ENCODE measurements around the gene SMYD1. TPM values are rescaled to one million over a fixed set of nuclear protein-coding genes. Genes with fewer than 3 reads are reported as not detected.
"Not testable (repeated sequence)": the region's sequence is repeated elsewhere in the genome, so short reads cannot be mapped to it uniquely, and the experiment has no call there.

The SMYD1 gene
- total RNA-seq (2014; rRNA removed; shearing (Covaris generic)): 0.50 and 0.77 TPM in 2 replicates
- polyA plus RNA-seq (2015; cell fraction: cytosol; rRNA removed): 0.71 TPM in 2 replicates
- 0.76 and 0.93 TPM in 2 replicates for polyA plus RNA-seq (2015; cell fraction: nucleus; rRNA removed)

DNA sequence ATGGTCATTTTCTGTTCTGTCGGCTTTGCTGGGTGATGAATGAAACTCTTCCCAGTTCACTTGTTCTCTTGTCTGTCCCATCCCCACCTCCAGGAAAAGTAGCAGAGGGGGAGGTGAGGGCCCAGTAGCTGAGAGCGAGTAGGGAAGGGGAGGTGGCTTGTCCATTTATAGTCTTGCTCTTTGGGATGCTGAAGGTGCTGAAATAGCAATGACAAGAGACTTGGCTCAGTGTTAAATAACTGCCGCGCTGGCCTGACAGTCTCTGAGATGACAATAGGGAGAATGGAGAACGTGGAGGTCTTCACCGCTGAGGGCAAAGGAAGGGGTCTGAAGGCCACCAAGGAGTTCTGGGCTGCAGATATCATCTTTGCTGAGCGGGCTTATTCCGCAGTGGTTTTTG, at the start of gene SMYD1:
SMYD1 (plus strand) TSS at position 228 of the 400 bp plus-strand sequence; CDS start at position 268, 40 bp downstream.
- in situ Hi-C loops (cut with HindIII; ENCODE audit: low pct_unique_long_range_greater_than_20kb, low sequenced_read_pairs): no loop called here
- DNase-seq (ENCODE audit: low read depth, low spot score): no peak

GRCh38 chr2:88018077-88018805, 49.4 kb upstream of the SMYD1 start:
- DNase-seq (ENCODE audit: low read depth, low spot score): peak; percentile 31

DNA sequence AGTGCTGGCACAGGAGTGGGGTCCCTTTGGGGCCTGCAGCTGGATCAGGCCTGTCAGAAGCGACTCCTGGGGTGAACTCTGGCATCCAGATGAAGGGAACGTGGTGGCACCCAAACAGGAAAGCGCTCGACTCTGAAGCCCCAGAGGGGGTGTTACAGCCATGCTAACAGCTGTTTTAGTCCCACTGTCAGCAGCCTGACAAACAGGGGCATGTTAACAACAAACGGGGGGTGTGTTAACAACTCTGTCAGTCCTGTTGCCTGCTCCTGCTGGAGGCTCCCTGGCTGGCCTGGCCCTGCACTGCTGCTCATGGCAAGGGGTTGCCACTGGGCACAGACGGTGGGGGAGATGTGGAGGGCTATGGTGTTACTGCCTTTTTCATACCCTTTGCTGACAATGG, 48.7 kb upstream of the SMYD1 start:
- no peak for DNase-seq (ENCODE audit: low read depth, low spot score)
- in situ Hi-C loops (cut with HindIII; ENCODE audit: low pct_unique_long_range_greater_than_20kb, low sequenced_read_pairs): no loop called here

More at GRCh38 chr2:88018077-88018805, 49.4 kb upstream of the SMYD1 start:
- in situ Hi-C loops (cut with HindIII; ENCODE audit: low pct_unique_long_range_greater_than_20kb, low sequenced_read_pairs): not testable (repeated sequence)

DNA sequence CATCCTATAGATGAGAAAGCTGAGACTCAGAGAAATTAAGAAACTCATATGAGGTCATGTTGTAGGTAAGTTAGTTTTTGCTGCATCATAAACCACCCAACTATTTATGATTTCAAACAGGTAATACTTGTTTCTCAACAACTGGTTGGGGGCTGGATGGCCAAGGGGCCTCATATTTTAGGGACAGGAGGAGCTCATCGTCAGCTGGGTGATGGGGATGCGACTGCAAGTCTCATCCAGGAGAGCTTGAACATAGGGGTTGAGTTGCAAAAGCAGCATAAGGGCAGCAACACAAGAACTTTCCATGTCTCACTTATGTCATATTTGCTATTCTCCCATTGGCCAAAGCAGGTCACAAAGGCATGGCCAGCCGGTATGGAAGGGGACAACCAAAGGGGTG, 47.6 kb upstream of the SMYD1 start:
- in situ Hi-C loops (cut with HindIII; ENCODE audit: low pct_unique_long_range_greater_than_20kb, low sequenced_read_pairs): no loop called here
- no peak for DNase-seq (ENCODE audit: low read depth, low spot score)

DNA sequence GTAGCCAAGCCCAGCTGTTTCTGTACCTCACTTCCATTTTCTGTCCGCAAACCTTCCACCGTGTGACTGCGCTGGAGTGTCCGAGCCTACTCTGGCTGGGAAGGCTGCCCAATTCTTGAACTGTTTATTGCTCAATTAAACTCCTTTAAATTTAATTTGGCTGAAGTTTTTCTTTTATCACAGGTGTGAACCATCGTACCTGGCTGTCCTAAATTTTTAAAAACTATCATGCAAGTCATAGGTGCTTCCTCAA, 45.0 kb upstream of the SMYD1 start:
- in situ Hi-C loops (cut with HindIII; ENCODE audit: low pct_unique_long_range_greater_than_20kb, low sequenced_read_pairs): no loop called here
- DNase-seq (ENCODE audit: low read depth, low spot score): no peak

GRCh38 chr2:88024509-88024908, 43.1 kb upstream of the SMYD1 start:
- no peak for DNase-seq (ENCODE audit: low read depth, low spot score)
- in situ Hi-C loops (cut with HindIII; ENCODE audit: low pct_unique_long_range_greater_than_20kb, low sequenced_read_pairs): no loop called here

GRCh38 chr2:88027697-88028389, 39.8 kb upstream of the SMYD1 start:
- in situ Hi-C loops (cut with HindIII; ENCODE audit: low pct_unique_long_range_greater_than_20kb, low sequenced_read_pairs): no loop called here
- DNase-seq (ENCODE audit: low read depth, low spot score): no peak

DNA sequence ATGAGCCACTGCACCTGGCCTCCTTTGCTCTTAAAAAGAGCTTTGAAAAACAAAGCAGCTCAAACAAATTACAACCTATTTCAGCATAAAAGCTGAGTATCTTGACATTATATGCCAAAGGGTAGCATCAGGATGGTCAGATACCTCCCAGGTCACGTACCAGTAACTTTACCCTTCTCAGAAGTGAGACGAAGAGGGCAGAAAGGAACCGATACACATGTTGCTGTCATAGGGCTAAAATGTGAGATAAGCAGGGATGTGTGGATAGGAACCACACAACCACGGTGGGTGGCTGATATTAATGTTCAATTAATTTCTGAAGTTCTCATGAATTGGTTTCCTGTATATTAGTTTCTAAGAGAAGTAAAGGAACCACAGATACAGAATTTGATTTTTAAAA, 38.7 kb upstream of the SMYD1 start:
- in situ Hi-C loops (cut with HindIII; ENCODE audit: low pct_unique_long_range_greater_than_20kb, low sequenced_read_pairs): no loop called here
- no peak for DNase-seq (ENCODE audit: low read depth, low spot score)

DNA sequence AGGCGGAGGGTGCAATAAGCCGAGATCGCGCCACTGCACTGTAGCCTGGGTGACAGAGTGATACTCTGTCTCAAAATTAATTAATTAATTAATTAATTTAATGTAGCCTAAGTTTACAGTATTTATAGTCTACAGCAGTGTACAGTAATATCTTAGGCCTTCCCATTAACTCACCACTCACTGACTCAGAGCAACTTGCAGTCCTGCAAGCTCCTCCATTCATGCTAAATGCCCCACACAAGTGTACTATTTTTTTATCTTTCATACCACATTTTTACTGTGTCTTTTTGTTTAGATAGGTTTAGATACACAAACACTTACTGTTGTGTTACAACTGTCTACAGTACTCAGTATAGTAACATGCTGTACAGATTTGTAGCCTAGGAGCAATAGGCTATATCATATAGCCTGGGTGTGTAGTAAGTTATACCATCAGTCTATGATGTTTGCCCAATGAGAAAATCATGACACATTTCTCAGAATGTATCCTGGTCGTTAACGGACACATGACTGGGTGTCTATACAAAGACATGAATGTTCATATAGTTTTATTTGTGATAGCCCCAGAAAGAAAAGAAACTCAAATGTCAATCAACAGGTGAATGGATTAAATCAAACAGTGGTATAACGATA, 35.4 kb upstream of the SMYD1 start:
- in situ Hi-C loops (cut with HindIII; ENCODE audit: low pct_unique_long_range_greater_than_20kb, low sequenced_read_pairs): no loop called here
- DNase-seq (ENCODE audit: low read depth, low spot score): no peak

DNA sequence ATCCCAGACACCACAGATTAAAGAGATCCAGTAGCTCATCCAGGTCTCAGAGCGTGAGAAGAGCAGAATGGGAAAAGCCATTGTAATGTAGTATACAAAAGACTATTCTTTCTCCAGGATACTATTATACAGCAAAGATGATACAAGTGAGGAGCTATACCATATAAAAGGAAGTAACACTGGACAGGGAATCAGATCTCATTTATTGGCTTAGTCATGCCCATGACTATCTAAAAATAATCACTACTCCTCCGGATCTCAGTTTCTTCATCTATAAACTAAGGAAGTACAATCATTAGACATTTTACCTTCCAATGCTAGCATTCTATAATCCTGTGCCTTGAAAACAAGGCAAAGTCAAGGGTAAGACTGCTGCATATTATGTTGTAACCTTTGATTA, 31.4 kb upstream of the SMYD1 start:
- DNase-seq (ENCODE audit: low read depth, low spot score): no peak
- in situ Hi-C loops (cut with HindIII; ENCODE audit: low pct_unique_long_range_greater_than_20kb, low sequenced_read_pairs): no loop called here

DNA sequence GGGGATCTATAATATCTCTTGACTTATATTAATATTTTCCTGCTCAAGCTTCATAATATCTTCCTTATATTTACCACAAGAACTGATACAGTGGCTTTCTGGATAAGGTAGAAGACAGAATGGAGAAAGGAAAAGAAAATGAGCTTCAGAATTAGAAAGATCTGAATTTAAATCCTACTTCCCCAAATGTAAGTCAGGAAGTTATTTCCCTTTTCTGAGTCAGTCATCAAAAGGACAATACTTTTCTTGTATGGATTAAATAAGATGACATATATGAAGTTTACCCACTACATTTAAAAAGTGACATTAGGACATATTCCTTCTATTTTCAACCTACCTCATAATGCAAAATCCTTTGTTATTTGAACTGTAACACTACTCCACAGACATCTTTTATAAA, 31.0 kb upstream of the SMYD1 start:
- DNase-seq (ENCODE audit: low read depth, low spot score): no peak
- in situ Hi-C loops (cut with HindIII; ENCODE audit: low pct_unique_long_range_greater_than_20kb, low sequenced_read_pairs): no loop called here

GRCh38 chr2:88038263-88039105, 29.1 kb upstream of the SMYD1 start:
- DNase-seq (ENCODE audit: low read depth, low spot score): no peak
- in situ Hi-C loops (cut with HindIII; ENCODE audit: low pct_unique_long_range_greater_than_20kb, low sequenced_read_pairs): no loop called here

- no peak for DNase-seq (ENCODE audit: low read depth, low spot score)
- in situ Hi-C loops (cut with HindIII; ENCODE audit: low pct_unique_long_range_greater_than_20kb, low sequenced_read_pairs): no loop called here
Observed at GRCh38 chr2:88042476-88042875, 25.1 kb upstream of the SMYD1 start.

DNA sequence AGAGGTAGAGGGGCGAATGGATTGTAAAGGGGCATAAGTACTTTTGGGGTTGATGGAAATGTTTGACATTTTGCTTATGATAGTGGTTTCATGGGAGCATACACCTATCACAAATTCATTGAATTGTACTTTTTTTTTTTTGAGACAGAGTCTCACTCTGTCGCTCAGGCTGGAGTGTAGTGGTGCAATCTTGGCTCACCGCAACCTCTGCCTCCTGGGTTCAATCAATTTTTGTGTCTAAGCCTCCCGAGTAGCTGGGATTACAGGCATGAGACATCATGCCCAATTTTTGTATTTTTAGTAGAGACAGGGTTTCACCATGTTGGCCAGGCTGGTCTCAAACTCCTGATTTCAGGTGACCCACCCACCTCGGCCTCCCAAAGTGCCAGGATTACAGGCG, 22.1 kb upstream of the SMYD1 start:
- in situ Hi-C loops (cut with HindIII; ENCODE audit: low pct_unique_long_range_greater_than_20kb, low sequenced_read_pairs); DNase-seq (ENCODE audit: low read depth, low spot score): not testable (repeated sequence)

- in situ Hi-C loops (cut with HindIII; ENCODE audit: low pct_unique_long_range_greater_than_20kb, low sequenced_read_pairs): no loop called here
- DNase-seq (ENCODE audit: low read depth, low spot score): peak; percentile 96
Observed at GRCh38 chr2:88048541-88048940, 19.1 kb upstream of the SMYD1 start.

- in situ Hi-C loops (cut with HindIII; ENCODE audit: low pct_unique_long_range_greater_than_20kb, low sequenced_read_pairs): no loop called here
- DNase-seq (ENCODE audit: low read depth, low spot score): no peak
Observed at GRCh38 chr2:88049622-88050021, 18.0 kb upstream of the SMYD1 start.

- in situ Hi-C loops (cut with HindIII; ENCODE audit: low pct_unique_long_range_greater_than_20kb, low sequenced_read_pairs): no loop called here
- DNase-seq (ENCODE audit: low read depth, low spot score): no peak
Observed at GRCh38 chr2:88051792-88052191, 15.8 kb upstream of the SMYD1 start.

DNA sequence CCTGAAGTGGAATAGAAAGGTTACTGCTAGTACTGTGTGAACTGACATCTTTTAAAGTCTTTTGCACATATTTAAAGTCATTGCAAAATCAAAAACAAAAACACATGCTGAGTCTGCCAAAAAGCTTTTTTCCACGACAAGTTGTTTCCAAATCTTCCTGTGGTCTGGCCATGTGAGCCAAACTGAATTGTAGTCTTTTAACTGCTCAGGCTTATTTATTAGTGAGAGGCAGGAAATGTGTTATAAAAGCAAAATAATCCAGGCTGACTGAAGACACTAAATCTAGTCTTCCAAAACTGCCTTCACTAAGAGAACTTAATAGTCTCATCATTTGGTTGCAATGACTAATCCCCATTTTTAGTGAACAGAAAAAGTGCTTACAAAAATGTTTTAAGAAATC, 14.3 kb upstream of the SMYD1 start:
- no peak for DNase-seq (ENCODE audit: low read depth, low spot score)
- in situ Hi-C loops (cut with HindIII; ENCODE audit: low pct_unique_long_range_greater_than_20kb, low sequenced_read_pairs): no loop called here
